LNCaP clone FGC (cell line): ENCODE data around the gene FRMD4A.

Source experiments
- DNase-seq: peaks from one replicate; pipeline ENCODE4 v3.0.0-alpha.2; 2011; ENCODE audit warnings: low read depth
- H3K4me3 ChIP-seq: 2 replicates; pipeline ENCODE4 v1.5.1; 2011; ENCODE audit warnings: mild to moderate bottlenecking, low read depth, low read length, control low read depth
- TF ChIP-seq, protein P1 (sequence below): IDR thresholded peaks from 2 replicates; pipeline ENCODE4 v1.5.1; 2012; ENCODE audit warnings: mild to moderate bottlenecking; ENCODE audit not compliant: control insufficient read depth, insufficient read depth; ENCODE audit errors: extremely low read depth

Gene FRMD4A

DNA sequence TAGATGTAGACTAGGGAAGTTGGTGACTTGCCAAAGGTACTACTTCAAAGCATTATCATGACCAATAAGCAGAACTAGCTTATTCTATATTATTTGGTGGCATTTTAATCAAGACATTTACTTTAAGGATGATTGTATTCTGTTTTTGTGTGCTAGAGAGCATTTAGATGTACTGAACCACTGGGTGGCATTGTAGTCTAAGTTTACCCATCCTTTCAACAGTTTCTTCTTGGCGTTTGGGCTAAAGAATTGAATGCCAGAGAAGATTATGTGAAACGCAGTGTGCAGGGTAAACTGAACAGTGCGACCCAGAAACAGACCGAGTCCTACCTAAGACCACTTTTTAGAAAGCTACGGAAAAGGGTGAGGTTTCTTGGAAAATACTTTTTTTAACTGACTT is 717.2 kb downstream of the FRMD4A start:
- TF ChIP-seq, protein P1, sequence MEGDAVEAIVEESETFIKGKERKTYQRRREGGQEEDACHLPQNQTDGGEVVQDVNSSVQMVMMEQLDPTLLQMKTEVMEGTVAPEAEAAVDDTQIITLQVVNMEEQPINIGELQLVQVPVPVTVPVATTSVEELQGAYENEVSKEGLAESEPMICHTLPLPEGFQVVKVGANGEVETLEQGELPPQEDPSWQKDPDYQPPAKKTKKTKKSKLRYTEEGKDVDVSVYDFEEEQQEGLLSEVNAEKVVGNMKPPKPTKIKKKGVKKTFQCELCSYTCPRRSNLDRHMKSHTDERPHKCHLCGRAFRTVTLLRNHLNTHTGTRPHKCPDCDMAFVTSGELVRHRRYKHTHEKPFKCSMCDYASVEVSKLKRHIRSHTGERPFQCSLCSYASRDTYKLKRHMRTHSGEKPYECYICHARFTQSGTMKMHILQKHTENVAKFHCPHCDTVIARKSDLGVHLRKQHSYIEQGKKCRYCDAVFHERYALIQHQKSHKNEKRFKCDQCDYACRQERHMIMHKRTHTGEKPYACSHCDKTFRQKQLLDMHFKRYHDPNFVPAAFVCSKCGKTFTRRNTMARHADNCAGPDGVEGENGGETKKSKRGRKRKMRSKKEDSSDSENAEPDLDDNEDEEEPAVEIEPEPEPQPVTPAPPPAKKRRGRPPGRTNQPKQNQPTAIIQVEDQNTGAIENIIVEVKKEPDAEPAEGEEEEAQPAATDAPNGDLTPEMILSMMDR: peak; percentile 68
- DNase-seq: no peak

DNA sequence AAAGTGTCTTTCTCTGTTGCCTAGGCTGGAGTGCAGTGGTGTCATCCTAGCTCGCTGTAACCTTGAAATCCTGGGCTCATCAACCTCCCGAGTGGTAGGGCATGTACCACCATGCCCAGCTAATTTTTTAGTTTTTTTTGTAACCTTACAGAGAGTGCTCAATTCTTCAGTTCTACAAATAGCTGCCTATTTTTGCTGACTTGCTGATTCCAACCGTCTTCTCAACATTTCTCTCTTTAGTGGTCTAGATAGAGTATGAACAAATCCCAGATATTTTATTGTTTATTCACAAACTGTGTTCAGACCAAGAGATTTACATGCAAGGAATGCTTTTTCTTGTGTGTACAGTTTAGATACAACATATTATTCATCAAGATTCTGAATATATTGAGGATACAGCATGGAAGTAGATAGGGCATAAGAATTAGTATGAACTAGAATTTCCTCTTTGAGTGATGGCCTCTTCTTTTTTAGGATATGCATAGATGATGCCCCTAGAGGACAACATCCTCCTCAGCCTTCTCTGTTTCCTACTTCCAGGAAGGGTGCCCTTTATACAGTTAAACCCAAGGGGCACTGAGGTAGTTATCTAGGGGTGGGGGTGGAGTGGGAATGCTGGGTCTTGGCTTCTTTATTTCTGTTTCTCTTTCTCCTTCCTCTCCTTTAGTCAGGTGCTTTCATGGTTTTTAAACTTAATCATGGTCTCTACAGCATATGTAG is 717.9 kb downstream of the FRMD4A start:
- DNase-seq: no peak
- no peak overlapping the region for H3K4me3 ChIP-seq
- TF ChIP-seq, protein P1: no peak

More for the DNA sequence above, 717.2 kb downstream of the FRMD4A start:
- no peak overlapping the region for H3K4me3 ChIP-seq

DNA sequence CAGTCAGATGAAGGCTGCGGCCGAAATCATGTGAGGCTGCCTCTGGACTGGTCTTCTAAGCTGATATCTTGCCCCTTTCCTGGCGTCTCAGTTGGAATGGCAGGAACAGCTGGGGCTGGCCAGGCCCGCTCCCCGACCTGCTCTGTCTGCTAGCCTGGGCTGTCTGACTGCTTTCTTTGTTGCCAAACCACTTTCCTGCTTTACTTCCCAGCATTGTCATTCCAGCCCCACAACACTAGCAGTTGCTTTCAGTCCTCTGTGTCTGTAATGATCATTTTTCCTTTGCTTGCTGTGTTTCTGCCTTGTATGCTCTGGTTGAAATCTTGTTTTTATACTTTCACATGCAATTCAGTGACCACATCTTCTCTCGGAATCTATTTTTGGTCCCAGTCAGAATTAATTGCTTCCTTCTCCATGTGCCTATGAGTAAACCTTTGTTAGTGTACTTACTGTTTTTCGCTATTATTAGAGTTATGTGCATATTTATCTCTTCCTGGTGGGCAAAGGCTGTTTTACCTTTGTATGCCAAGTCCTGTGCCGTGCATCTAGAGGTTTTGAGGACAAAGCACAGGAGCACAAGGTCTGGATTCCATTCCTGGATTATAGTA is 722.4 kb downstream of the FRMD4A start:
- peak; percentile 51 for DNase-seq
- TF ChIP-seq, protein P1: no peak
- H3K4me3 ChIP-seq: 0 out of 2 replicates have a peak overlapping the region, but pooled peaks have one; percentile 11

DNA sequence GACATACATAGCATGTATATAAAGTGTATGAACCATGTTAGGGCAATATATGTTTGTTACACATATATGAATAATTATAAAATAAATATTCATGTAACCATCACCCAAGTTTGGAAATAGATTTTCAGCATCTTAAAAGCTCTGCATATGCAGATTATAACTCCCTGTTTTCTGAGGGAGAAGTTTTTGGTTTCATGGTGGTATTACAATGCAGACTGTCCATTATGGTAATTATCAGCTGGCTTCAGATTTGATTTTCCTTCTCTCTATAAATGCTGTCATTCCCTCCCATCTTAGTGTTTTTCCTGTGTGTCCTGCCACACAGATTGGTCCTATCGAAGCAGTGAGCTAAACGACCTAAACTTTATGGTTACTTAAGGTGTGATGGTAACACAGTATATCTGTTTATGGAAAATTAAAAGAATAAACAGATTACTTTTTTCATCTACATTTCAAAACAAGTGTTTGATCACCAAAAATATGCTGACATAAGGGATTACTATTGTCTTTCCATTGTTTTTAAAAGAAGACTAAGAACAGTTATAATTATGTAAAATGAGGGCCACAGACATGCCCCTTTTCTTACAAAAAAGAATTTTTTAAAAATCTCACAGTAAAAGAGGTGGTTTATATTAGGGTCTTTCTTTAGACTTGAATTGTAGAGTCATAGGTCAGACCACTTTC is 726.2 kb downstream of the FRMD4A start:
- DNase-seq: no peak
- H3K4me3 ChIP-seq: no peak overlapping the region
- TF ChIP-seq, protein P1: no peak

DNA sequence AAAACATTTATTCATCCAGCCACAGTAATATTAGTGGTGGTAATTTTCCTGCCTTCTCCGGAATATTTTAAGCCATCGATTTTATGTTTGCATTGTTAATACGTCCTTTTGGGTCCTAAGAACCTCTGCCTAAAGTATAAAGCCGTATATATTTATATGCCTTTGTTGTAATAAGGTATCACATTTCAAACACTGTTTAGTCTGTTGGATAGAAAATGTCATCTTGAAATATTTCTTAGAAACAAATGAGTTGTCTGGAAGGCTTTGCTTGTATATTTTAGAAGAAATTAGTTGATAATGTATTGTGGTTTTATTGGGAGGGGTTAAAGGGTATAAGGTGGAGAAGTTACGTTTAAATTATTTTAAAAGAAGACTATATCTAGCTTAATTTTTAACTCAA is 732.8 kb downstream of the FRMD4A start:
- TF ChIP-seq, protein P1: no peak
- DNase-seq: no peak
- H3K4me3 ChIP-seq: no peak overlapping the region

DNA sequence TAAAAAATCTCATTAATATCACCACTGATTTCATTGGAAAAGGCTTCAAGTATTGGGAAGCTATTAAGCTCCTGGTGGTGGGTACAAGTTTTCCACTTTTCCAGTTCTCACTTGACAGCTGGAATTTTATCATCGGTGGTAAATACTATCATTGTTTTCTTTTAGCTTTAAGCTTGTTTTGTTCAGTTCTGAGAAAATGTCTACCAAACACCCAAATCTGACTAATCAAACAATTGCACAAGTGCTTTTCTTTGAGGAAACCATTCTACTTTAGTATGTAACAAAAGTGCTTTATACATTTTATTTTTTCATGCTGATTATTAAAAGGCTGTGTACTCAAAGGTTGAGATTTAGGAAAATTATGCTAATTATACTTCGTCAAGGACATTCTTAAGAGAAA is 736.1 kb downstream of the FRMD4A start:
- TF ChIP-seq, protein P1: no peak
- no peak for DNase-seq
- no peak overlapping the region for H3K4me3 ChIP-seq
